ENCODE data around the gene MTA1.

GRCh38 chr14:105486163-105486973 lies 66.7 kb downstream of the MTA1 start, which contains the start of gene CRIP1:
- TF ChIP-seq POLR2AphosphoS5 (IDR thresholded peaks at IDR 0.05; ENCODE audit: low read length) (no peak), USF1 (IDR thresholded peaks at IDR 0.05; ENCODE audit: borderline replicate concordance, extremely low read length, insufficient read depth, low read depth, low read length) (no peak), NFXL1 (IDR thresholded peaks at IDR 0.05; ENCODE audit: borderline replicate concordance) (no peak)
